K562 (cell line): Measurements from ENCODE around the gene RMND5A. TPM values are rescaled to one million over a fixed set of nuclear protein-coding genes. Genes with fewer than 3 reads are reported as not detected.

Experiments used
- ATAC-seq: fragments of 200-7000 bp; cut with Tn5 transposase; 3 replicates; pipeline ENCODE4 v1.9.1; 2020; ENCODE audit warnings: moderate library complexity
- BruUV-seq: library from RNA; stranded (reverse); fragments of 400-500 nt; replicated peaks from 2 replicates; lab custom pipeline; 2021; lab: Mats Ljungman, UMichigan
- CTCF ChIA-PET: fragments of 300-600 bp; formaldehyde crosslinking; extraction: SDS; loops from one replicate; lab custom pipeline; 2021; ENCODE audit warnings: low intra/inter-chr PET ratio; lab: Yijun Ruan, JAX
- POLR2A ChIA-PET: fragments of 300-600, 350-650 bp; sonication (Branson Sonifier 250); formaldehyde crosslinking; extraction: SDS; loops from one replicate; lab custom pipeline; 2021; ENCODE audit warnings: antibody characterized with exemption, inconsistent platforms; lab: Yijun Ruan, JAX
- DNase-seq, 4 experiments: peaks; one replicate each; pipeline versions ENCODE4 v3.0.0 to v3.0.0-alpha.2; 2011 to 2018; ENCODE audit warnings: low spot score in 3 of 4, mixed read lengths in 3 of 4; ENCODE audit errors: extremely low read depth in 1 of 4
- FAIRE-seq: peaks from 2 replicates; lab custom pipeline; 2011; peaks lifted over from hg19 to GRCh38; lab: Jason Lieb, UNC
- H2AFZ ChIP-seq: 2 replicates; pipeline ENCODE4 v1.6.0; 2011; ENCODE audit warnings: low read depth, low read length, control low read depth, inconsistent platforms
- H3K27ac ChIP-seq: fragments of 200-600 bp; 3 replicates; pipeline ENCODE4 v1.8.0; 2011; ENCODE audit warnings: low read depth, mild to moderate bottlenecking, control low read depth, inconsistent platforms, low read length, moderate library complexity, mixed read lengths; ENCODE audit errors: extremely low read depth
- H3K27me3 ChIP-seq, 2 experiments: fragments of 300-600 bp in 1 of 2; 2 replicates in 1 of 2; 3 replicates in 1 of 2; pipeline versions ENCODE4 v1.6.0 to v1.8.0; 2011; ENCODE audit warnings: inconsistent platforms in 2 of 2, low read length in 2 of 2, mild to moderate bottlenecking in 1 of 2, mixed read lengths in 1 of 2, moderate library complexity in 1 of 2; ENCODE audit not compliant: control insufficient read depth in 2 of 2, insufficient read depth in 2 of 2
- H3K36me3 ChIP-seq: fragments of 300-600 bp; 3 replicates; pipeline ENCODE4 v1.8.0; 2011; ENCODE audit warnings: mild to moderate bottlenecking, low read length, inconsistent platforms; ENCODE audit not compliant: control insufficient read depth, insufficient read depth
- H3K4me1 ChIP-seq, 2 experiments: fragments of 200-600 bp in 1 of 2; replicated peaks in 1 of 2; 2 replicates in 1 of 2; 3 replicates in 1 of 2; pipeline versions ENCODE4 v1.5.1 to v1.8.0; 2011; ENCODE audit warnings: inconsistent platforms in 2 of 2, low read length in 2 of 2, mild to moderate bottlenecking in 1 of 2, mixed read lengths in 1 of 2, moderate library complexity in 1 of 2; ENCODE audit not compliant: control insufficient read depth in 2 of 2, insufficient read depth in 2 of 2
- H3K4me2 ChIP-seq: 2 replicates; pipeline ENCODE4 v1.6.1; 2011; ENCODE audit warnings: low read length, control low read depth, inconsistent platforms, mixed read lengths; ENCODE audit not compliant: insufficient read depth
- H3K4me3 ChIP-seq: fragments of 200-600 bp; sonication (generic), shearing (Covaris generic); 2 replicates; pipeline ENCODE4 v1.5.1; 2016; ENCODE audit warnings: control low read depth, inconsistent platforms
- H3K79me2 ChIP-seq: fragments of 200-600 bp; 3 replicates; pipeline ENCODE4 v1.8.0; 2011; ENCODE audit warnings: low read length, inconsistent platforms; ENCODE audit not compliant: control insufficient read depth, insufficient read depth
- H3K9ac ChIP-seq, 2 experiments: 2 replicates each; pipeline versions ENCODE4 v1.6.0 to v1.6.1; 2011; ENCODE audit warnings: low read depth in 2 of 2, low read length in 2 of 2, control low read depth in 1 of 2, inconsistent platforms in 1 of 2, mild to moderate bottlenecking in 1 of 2, mixed read lengths in 1 of 2; ENCODE audit not compliant: insufficient read depth in 1 of 2
- H3K9me1 ChIP-seq: one replicate; pipeline ENCODE4 v1.6.0; 2011; ENCODE audit warnings: inconsistent platforms, mild to moderate bottlenecking, low read length, moderate library complexity; ENCODE audit not compliant: control insufficient read depth, insufficient read depth
- H3K9me3 ChIP-seq: replicated peaks from 2 replicates; pipeline ENCODE4 v1.5.1; 2011; ENCODE audit warnings: low read depth, low read length, inconsistent platforms; ENCODE audit not compliant: control insufficient read depth, insufficient read depth
- H4K20me1 ChIP-seq: replicated peaks from 2 replicates; pipeline ENCODE4 v1.6.1; 2011; ENCODE audit warnings: low read length, inconsistent platforms, mixed read lengths; ENCODE audit not compliant: control insufficient read depth, insufficient read depth
- ERF ChIP-seq: fragments of 450-650 bp; formaldehyde crosslinking; IDR thresholded peaks from 2 replicates; pipeline ENCODE4 v1.4.0; 2020; ENCODE audit warnings: mild to moderate bottlenecking, mixed read lengths
- NCOR1 ChIP-seq: fragments of 450-650 bp; IDR thresholded peaks from 2 replicates; pipeline ENCODE4 v1.6.1; 2016; ENCODE audit warnings: mild to moderate bottlenecking, moderate library complexity
- PHF8 ChIP-seq: fragments of 200-600 bp; sonication (generic); IDR thresholded peaks from 2 replicates; pipeline ENCODE4 v1.6.1; 2012; ENCODE audit warnings: mixed run types, mild to moderate bottlenecking, inconsistent platforms, low read length, moderate library complexity, borderline replicate concordance
- RBM39 ChIP-seq: fragments of 200-400 bp; formaldehyde crosslinking; optimal IDR thresholded peaks from 2 replicates; pipeline ENCODE3; 2018; ENCODE audit warnings: low read depth, low read length
- SP2 ChIP-seq: IDR thresholded peaks from 2 replicates; pipeline ENCODE4 v1.6.1; 2011; ENCODE audit warnings: mild to moderate bottlenecking, low read depth, low read length, moderate library complexity; ENCODE audit not compliant: poor library complexity, severe bottlenecking; ENCODE audit errors: extremely low read depth
- TEAD2 ChIP-seq: fragments of 450-650 bp; IDR thresholded peaks from 2 replicates; pipeline ENCODE4 v1.6.1; 2016; ENCODE audit warnings: missing genetic modification characterization, control low read depth, missing compliant biosample characterization
- ZNF507 ChIP-seq: conservative IDR thresholded peaks from 2 replicates; pipeline ENCODE4 v1.6.1; 2017; ENCODE audit warnings: missing genetic modification characterization, missing compliant biosample characterization
- ZNF586 ChIP-seq: fragments of 450-650 bp; formaldehyde crosslinking; conservative IDR thresholded peaks from 2 replicates; pipeline ENCODE4 v1.4.0; 2020; ENCODE audit warnings: mild to moderate bottlenecking, moderate library complexity
- WGBS: fragments of 100-300 bp; shearing (Covaris generic); methylation state at CpG from one replicate; pipeline ENCODE4 v1.1.6; 2016; ENCODE audit warnings: low coverage, mixed read lengths; ENCODE audit not compliant: insufficient coverage; ENCODE audit errors: missing lambda C conversion rate; 5-methylcytosine and 5-hydroxymethylcytosine counted together
- in situ Hi-C: fragments of 300-500 bp; cut with MboI; formaldehyde crosslinking; loops from 4 replicates; pipeline ENCODE4 v1.15.0; 2018; ENCODE audit warnings: inconsistent platforms, mixed read lengths
- intact Hi-C: fragments of 100-400 bp; cut with micrococcal nuclease; formaldehyde crosslinking; loops from 2 replicates; pipeline ENCODE4 v1.14.2; 2022
- polyA plus RNA-seq, 8 experiments: library from polyadenylated mRNA; depleted of rRNA in 4 of 8; stranded (reverse) in 5 of 8; unstranded in 3 of 8; fragments of >200 nt; fragmentation: Nextera tagmentation in 2 of 8; fragmentation: Illumina TruSeq in 1 of 8; extraction: Ambion mirVana in 2 of 8; extraction: Trizol in 1 of 8; gene quantifications; 2 replicates each; pipeline versions ENCODE4 v1.2.1 to v1.2.3, GENCODE V29; 2011 to 2014; ENCODE audit warnings: inconsistent platforms in 1 of 8, missing spikeins in 1 of 8
- total RNA-seq, 7 experiments: library from RNA; depleted of rRNA in 6 of 7; stranded (reverse); fragments of >200 nt in 6 of 7; fragmentation: Illumina TruSeq in 2 of 7; extraction: Trizol in 2 of 7; gene quantifications; 2 replicates each; pipeline versions ENCODE4 v1.2.1 to v1.2.3, GENCODE V29; 2011 to 2021; ENCODE audit warnings: low replicate concordance in 1 of 7
- TF ChIP-seq, protein P1 (sequence below): fragments of 250-450 bp; sonication (Bioruptor Pico); IDR thresholded peaks from 2 replicates; pipeline ENCODE4 v1.4.0; 2020; ENCODE audit warnings: mild to moderate bottlenecking, moderate library complexity, borderline replicate concordance

The RMND5A gene
- total and polyA plus RNA-seq, 9 of the 15 experiments (the other 6 are each of a cell fraction or from before 2014, with no cell fraction given): 13.2 to 43.5 (median 34.1) TPM

DNA sequence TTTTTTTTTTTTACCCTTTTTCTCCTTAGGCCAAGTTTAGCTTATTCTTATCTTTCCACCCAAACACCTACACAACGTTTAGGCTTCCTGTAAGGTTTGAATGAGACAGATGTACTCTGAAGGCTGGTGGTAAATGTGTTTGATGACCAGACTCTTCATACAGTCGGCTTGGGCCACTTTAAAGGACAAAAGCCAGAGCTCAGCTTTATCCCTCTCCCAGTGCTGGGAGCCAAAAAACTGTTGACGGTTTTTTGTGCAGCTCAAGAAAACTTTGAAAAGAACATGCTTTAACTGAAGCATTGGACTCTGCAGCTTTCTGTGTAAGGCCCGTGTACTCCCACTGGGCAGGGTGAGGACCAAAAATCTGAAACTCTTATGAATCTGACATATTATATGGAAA, 55.2 kb downstream of the RMND5A start:
- Histone ChIP-seq H3K79me2 (no peaks in the 10 kb centered on the region), H3K9me1 (no peaks in the 10 kb centered on the region), H2AFZ (no peak overlapping the region), H3K4me1 (no peaks in the 10 kb centered on the region), H3K27ac (no peak overlapping the region), H3K4me3 (no peak overlapping the region), H3K9me3 (no peaks in the 10 kb centered on the region), H3K36me3 (peaks cover 49% of the 10 kb centered on the region), H3K4me2 (no peak overlapping the region), H4K20me1 (no peaks in the 10 kb centered on the region), H3K9ac (no peak overlapping the region), H3K27me3 (no peaks in the 10 kb centered on the region)
- ChIA-PET CTCF (no interaction called here), POLR2A (interaction anchor here (1.1 kb wide), 1 partner anchor 21 kb away, joined by 3 read pairs; no protein-coding TSS in a partner anchor)
- FAIRE-seq (no peak), DNase-seq (no peak), ATAC-seq (no peak)
- intact Hi-C loops (no loop called here), in situ Hi-C loops (no loop called here)
- TF ChIP-seq ZNF586 (no peak), TEAD2 (tag) (no peak)
- BruUV-seq: no TSS peak
- 49% methylated on average over 4 of the region's 4 CpGs for WGBS

DNA sequence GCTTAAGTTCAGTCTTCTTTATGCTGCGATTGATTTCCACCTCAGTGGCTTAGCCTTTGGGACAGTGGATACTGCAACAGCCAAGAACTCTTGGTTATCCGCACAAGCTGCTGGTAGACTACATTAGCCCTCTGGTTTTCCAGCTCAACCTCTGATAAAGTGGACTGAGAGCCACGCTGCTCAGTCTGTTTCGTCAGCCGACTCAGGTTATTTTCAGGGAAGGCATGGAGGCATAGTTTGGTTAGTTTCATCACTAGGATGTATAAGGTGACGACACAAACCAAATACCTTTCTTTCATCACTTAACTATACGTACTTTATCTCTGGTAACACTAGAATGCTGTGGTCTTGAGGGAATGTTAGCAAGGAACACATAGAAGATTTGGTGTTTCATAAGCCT, 56.4 kb downstream of the RMND5A start:
- 76% methylated on average over 7 of the region's 7 CpGs for WGBS
- Histone ChIP-seq H3K79me2 (no peaks in the 10 kb centered on the region), H3K9me3 (no peaks in the 10 kb centered on the region), H3K4me2 (no peak overlapping the region), H4K20me1 (no peaks in the 10 kb centered on the region), H3K27me3 (no peaks in the 10 kb centered on the region), H3K36me3 (peaks cover 37% of the 10 kb centered on the region; the same call in 2 of the 3 replicates), H3K4me1 (no peaks in the 10 kb centered on the region; a peak in 1 of 5 replicates), H3K9me1 (no peaks in the 10 kb centered on the region), H3K9ac (no peak overlapping the region), H2AFZ (no peak overlapping the region), H3K27ac (no peak overlapping the region), H3K4me3 (no peak overlapping the region)
- in situ Hi-C loops: no loop called here
- ATAC-seq (no peak), DNase-seq (no peak), FAIRE-seq (no peak)
- POLR2A ChIA-PET: no interaction called here
- TF ChIP-seq SP2 (no peak), ZNF507 (tag) (no peak), NCOR1 (no peak), PHF8 (no peak), ERF (CRISPR knock-in tag) (no peak), RBM39 (no peak)
- TF ChIP-seq, protein P1, sequence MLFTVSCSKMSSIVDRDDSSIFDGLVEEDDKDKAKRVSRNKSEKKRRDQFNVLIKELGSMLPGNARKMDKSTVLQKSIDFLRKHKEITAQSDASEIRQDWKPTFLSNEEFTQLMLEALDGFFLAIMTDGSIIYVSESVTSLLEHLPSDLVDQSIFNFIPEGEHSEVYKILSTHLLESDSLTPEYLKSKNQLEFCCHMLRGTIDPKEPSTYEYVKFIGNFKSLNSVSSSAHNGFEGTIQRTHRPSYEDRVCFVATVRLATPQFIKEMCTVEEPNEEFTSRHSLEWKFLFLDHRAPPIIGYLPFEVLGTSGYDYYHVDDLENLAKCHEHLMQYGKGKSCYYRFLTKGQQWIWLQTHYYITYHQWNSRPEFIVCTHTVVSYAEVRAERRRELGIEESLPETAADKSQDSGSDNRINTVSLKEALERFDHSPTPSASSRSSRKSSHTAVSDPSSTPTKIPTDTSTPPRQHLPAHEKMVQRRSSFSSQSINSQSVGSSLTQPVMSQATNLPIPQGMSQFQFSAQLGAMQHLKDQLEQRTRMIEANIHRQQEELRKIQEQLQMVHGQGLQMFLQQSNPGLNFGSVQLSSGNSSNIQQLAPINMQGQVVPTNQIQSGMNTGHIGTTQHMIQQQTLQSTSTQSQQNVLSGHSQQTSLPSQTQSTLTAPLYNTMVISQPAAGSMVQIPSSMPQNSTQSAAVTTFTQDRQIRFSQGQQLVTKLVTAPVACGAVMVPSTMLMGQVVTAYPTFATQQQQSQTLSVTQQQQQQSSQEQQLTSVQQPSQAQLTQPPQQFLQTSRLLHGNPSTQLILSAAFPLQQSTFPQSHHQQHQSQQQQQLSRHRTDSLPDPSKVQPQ (CRISPR knock-in tag): no peak
- CTCF ChIA-PET: no interaction called here
- intact Hi-C loops: no loop called here
- BruUV-seq: no TSS peak
